Prostate gland (tissue), 2 donors: Measurements from ENCODE around the gene CIC.

Experiments
- POLR2A ChIP-seq: fragments of 450-650 bp; IDR thresholded peaks from one replicate; pipeline ENCODE4 v1.6.1; 2016; ENCODE audit warnings: antibody characterized with exemption, mild to moderate bottlenecking
- POLR2AphosphoS5 ChIP-seq: sonication (generic); formaldehyde crosslinking; IDR thresholded peaks from one replicate; pipeline ENCODE4 v1.6.1; 2017; ENCODE audit warnings: antibody characterized with exemption
- TF ChIP-seq, protein P1 (sequence below), 4 experiments: fragments of 200-600 bp in 2 of 4; fragments of 450-650 bp in 2 of 4; sonication (generic) in 2 of 4; IDR thresholded peaks; 1 replicate in 3 of 4; 2 replicates in 1 of 4; pipeline ENCODE4 v1.5.1; 2016 to 2019; ENCODE audit warnings: antibody characterized with exemption in 4 of 4, mild to moderate bottlenecking in 2 of 4, moderate library complexity in 2 of 4

DNA sequence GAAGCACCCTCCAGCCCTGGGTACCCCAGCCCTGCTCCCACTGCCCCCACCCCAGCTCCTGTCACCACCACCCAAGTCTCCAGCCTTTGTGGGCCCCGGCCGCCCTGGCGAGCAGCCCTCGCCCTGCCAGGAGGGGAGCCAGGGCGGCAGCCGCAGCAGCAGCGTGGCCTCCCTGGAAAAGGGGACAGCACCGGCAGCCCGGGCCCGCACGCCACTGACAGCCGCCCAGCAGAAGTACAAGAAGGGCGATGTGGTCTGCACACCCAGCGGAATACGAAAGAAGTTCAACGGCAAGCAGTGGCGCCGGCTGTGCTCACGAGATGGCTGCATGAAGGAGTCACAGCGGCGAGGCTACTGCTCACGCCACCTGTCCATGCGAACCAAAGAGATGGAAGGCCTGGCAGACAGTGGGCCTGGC is 3.9 kb downstream of the CIC start:
- TF ChIP-seq, protein P1, sequence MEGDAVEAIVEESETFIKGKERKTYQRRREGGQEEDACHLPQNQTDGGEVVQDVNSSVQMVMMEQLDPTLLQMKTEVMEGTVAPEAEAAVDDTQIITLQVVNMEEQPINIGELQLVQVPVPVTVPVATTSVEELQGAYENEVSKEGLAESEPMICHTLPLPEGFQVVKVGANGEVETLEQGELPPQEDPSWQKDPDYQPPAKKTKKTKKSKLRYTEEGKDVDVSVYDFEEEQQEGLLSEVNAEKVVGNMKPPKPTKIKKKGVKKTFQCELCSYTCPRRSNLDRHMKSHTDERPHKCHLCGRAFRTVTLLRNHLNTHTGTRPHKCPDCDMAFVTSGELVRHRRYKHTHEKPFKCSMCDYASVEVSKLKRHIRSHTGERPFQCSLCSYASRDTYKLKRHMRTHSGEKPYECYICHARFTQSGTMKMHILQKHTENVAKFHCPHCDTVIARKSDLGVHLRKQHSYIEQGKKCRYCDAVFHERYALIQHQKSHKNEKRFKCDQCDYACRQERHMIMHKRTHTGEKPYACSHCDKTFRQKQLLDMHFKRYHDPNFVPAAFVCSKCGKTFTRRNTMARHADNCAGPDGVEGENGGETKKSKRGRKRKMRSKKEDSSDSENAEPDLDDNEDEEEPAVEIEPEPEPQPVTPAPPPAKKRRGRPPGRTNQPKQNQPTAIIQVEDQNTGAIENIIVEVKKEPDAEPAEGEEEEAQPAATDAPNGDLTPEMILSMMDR (IDR thresholded peaks at IDR 0.05) = no peak
- no peak for TF ChIP-seq POLR2A
- no peak for TF ChIP-seq POLR2AphosphoS5
